Mesendoderm (in vitro differentiated cells): ENCODE data around the gene FILIP1L.

Experiments
- DNase-seq: peaks from one replicate; pipeline ENCODE4 v3.0.0; 2013
- H2AK5ac ChIP-seq: 2 replicates; pipeline ENCODE4 v1.6.1; 2013; ENCODE audit warnings: low read length, inconsistent platforms
- H2BK120ac ChIP-seq: 2 replicates; pipeline ENCODE4 v1.6.1; 2013; ENCODE audit warnings: low read depth, mild to moderate bottlenecking, low read length, moderate library complexity, mixed read lengths
- H2BK15ac ChIP-seq: replicated peaks from 2 replicates; pipeline ENCODE4 v1.6.1; 2013; ENCODE audit warnings: low read depth, mild to moderate bottlenecking, moderate library complexity
- H2BK5ac ChIP-seq: 2 replicates; pipeline ENCODE4 v1.6.1; 2013; ENCODE audit warnings: low read length, inconsistent platforms
- H3K18ac ChIP-seq: 2 replicates; pipeline ENCODE4 v1.6.1; 2013; ENCODE audit warnings: mild to moderate bottlenecking, low read length, mixed read lengths
- H3K23ac ChIP-seq: one replicate; pipeline ENCODE4 v1.6.1; 2013; ENCODE audit warnings: low read length
- H3K27ac ChIP-seq: 2 replicates; pipeline ENCODE4 v1.5.1; 2013; ENCODE audit warnings: low read depth, mild to moderate bottlenecking, inconsistent platforms, low read length, moderate library complexity
- H3K27me3 ChIP-seq: 2 replicates; pipeline ENCODE4 v1.6.1; 2013; ENCODE audit warnings: low read length, control low read depth, mild to moderate bottlenecking, inconsistent platforms; ENCODE audit not compliant: insufficient read depth, poor library complexity
- H3K36me3 ChIP-seq: 2 replicates; pipeline ENCODE4 v1.6.1; 2013; ENCODE audit warnings: low read length, inconsistent platforms; ENCODE audit not compliant: control insufficient read depth, insufficient read depth
- H3K4ac ChIP-seq: one replicate; pipeline ENCODE4 v1.6.1; 2013; ENCODE audit warnings: low read depth, mild to moderate bottlenecking, low read length, moderate library complexity
- H3K4me1 ChIP-seq: 2 replicates; pipeline ENCODE4 v1.6.1; 2013; ENCODE audit warnings: low read depth, low read length, inconsistent platforms; ENCODE audit not compliant: control insufficient read depth
- H3K4me2 ChIP-seq: 2 replicates; pipeline ENCODE4 v1.6.1; 2013; ENCODE audit warnings: low read length
- H3K4me3 ChIP-seq: 2 replicates; pipeline ENCODE4 v1.5.1; 2013; ENCODE audit warnings: mild to moderate bottlenecking, low read length
- H3K56ac ChIP-seq: one replicate; pipeline ENCODE4 v1.6.1; 2013; ENCODE audit warnings: low read length
- H3K79me1 ChIP-seq: 2 replicates; pipeline ENCODE4 v1.6.1; 2013; ENCODE audit warnings: low read length, inconsistent platforms
- H3K79me2 ChIP-seq: 2 replicates; pipeline ENCODE4 v1.6.1; 2013; ENCODE audit warnings: mild to moderate bottlenecking, low read length; ENCODE audit not compliant: control insufficient read depth, insufficient read depth
- H3K9ac ChIP-seq: 2 replicates; pipeline ENCODE4 v1.6.1; 2013; ENCODE audit warnings: low read length, inconsistent platforms
- H4K5ac ChIP-seq: one replicate; pipeline ENCODE4 v1.6.1; 2013; ENCODE audit warnings: low read length
- H4K8ac ChIP-seq: one replicate; pipeline ENCODE4 v1.6.1; 2013; ENCODE audit warnings: low read depth, mild to moderate bottlenecking, control low read depth, low read length, moderate library complexity
- WGBS: extraction: QIAGEN DNeasy Blood & Tissue Kit; methylation state at CpG from one replicate; pipeline ENCODE4 v1.1.7; 2013; ENCODE audit warnings: low lambda C conversion rate, missing lambda C conversion rate; ENCODE audit not compliant: insufficient coverage; ENCODE audit errors: extremely low coverage; 5-methylcytosine and 5-hydroxymethylcytosine counted together

Gene FILIP1L

GRCh38 chr3:99901200-99901926 is 212.9 kb downstream of the FILIP1L start:
- no CpG with 5 or more reads among the region's 6 CpGs for WGBS
- no peak overlapping the region for H2BK120ac ChIP-seq

GRCh38 chr3:99900248-99900647 is 214.1 kb downstream of the FILIP1L start:
- Histone ChIP-seq H3K4me2 (no peak overlapping the region), H3K4ac (no peak overlapping the region), H4K8ac (no peak overlapping the region), H3K27ac (no peak overlapping the region), H3K4me1 (no peaks in the 10 kb centered on the region), H2BK15ac (no peak overlapping the region), H3K79me2 (no peaks in the 10 kb centered on the region), H2AK5ac (no peak overlapping the region), H3K79me1 (peaks cover 2% of the 10 kb centered on the region), H3K23ac (no peak overlapping the region), H4K5ac (no peak overlapping the region), H2BK5ac (no peak overlapping the region), H3K27me3 (no peaks in the 10 kb centered on the region), H3K36me3 (no peaks in the 10 kb centered on the region), H3K4me3 (no peak overlapping the region), H3K18ac (no peak overlapping the region), H3K9ac (no peak overlapping the region), H3K56ac (no peak overlapping the region), H2BK120ac (no peak overlapping the region)
- DNase-seq, result no peak
- WGBS, result no CpG with 5 or more reads among the region's 1 CpG

More at GRCh38 chr3:99901200-99901926, 212.9 kb downstream of the FILIP1L start:
- no peak for DNase-seq
- H3K4ac ChIP-seq, result no peak overlapping the region
- H4K5ac ChIP-seq, result no peak overlapping the region
- no peaks in the 10 kb centered on the region for H3K4me1 ChIP-seq
- no peaks in the 10 kb centered on the region for H3K79me2 ChIP-seq
- H3K27ac ChIP-seq, result no peak overlapping the region
- H3K9ac ChIP-seq, result no peak overlapping the region
- no peaks in the 10 kb centered on the region for H3K27me3 ChIP-seq
- H3K18ac ChIP-seq, result no peak overlapping the region
- H3K4me3 ChIP-seq, result no peak overlapping the region
- H3K36me3 ChIP-seq, result no peaks in the 10 kb centered on the region
- no peak overlapping the region for H3K4me2 ChIP-seq
- H3K56ac ChIP-seq, result no peak overlapping the region
- H4K8ac ChIP-seq, result no peak overlapping the region
- peaks cover 2% of the 10 kb centered on the region for H3K79me1 ChIP-seq
- H2AK5ac ChIP-seq, result no peak overlapping the region
- H2BK5ac ChIP-seq, result no peak overlapping the region
- H2BK15ac ChIP-seq, result no peak overlapping the region
- no peak overlapping the region for H3K23ac ChIP-seq

DNA sequence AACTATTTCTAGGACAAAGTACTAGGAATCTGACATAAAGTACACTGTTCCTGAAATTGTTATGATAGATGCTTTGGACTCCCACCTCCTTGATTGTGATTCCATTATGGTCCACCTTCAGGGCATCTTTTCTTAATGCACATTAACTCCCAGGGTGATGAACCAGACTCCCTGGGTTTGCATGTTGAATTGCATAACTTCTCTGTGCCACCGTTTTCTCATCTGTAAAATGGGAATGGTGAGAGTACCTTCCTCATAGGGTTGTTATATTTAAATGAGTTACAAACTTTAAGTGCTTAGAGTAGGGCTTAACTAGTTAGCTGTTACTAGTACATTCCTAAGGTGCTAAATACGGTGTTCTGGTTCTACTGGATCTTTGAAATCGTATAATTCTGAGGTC is 214.7 kb downstream of the FILIP1L start:
- H3K79me1 ChIP-seq, result peaks cover 2% of the 10 kb centered on the region
- no peak overlapping the region for H2BK15ac ChIP-seq
- no peak overlapping the region for H3K9ac ChIP-seq
- no peak overlapping the region for H3K23ac ChIP-seq
- DNase-seq, result no peak
- H4K5ac ChIP-seq, result no peak overlapping the region
- no peaks in the 10 kb centered on the region for H3K36me3 ChIP-seq
- H3K18ac ChIP-seq, result no peak overlapping the region
- H2AK5ac ChIP-seq, result no peak overlapping the region
- H3K56ac ChIP-seq, result no peak overlapping the region
- no peak overlapping the region for H3K4ac ChIP-seq
- no CpG with 5 or more reads among the region's 3 CpGs for WGBS
- H3K4me2 ChIP-seq, result no peak overlapping the region
- no peaks in the 10 kb centered on the region for H3K4me1 ChIP-seq
- H3K27me3 ChIP-seq, result no peaks in the 10 kb centered on the region
- H2BK120ac ChIP-seq, result no peak overlapping the region
- H3K27ac ChIP-seq, result no peak overlapping the region
- H2BK5ac ChIP-seq, result no peak overlapping the region
- no peak overlapping the region for H3K4me3 ChIP-seq
- no peaks in the 10 kb centered on the region for H3K79me2 ChIP-seq
- no peak overlapping the region for H4K8ac ChIP-seq

DNA sequence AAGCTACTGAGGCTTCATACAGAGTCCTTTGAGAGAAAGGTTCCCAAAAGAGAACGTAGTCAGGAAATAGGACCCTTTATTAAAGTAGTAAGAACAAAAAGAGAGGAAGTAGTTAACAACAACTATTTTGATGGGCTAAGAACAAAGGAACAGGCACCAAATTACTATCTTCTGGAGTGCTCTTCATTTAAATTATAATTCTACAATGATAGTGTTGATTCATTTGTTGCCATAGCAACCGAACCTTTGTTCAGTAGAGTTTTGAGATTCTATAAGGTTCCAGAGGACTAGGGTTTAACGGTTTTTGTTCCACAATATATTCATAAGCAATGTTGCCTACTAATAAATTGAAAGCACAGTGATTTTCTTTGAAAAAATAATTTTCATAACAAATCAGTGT is 217.8 kb downstream of the FILIP1L start:
- Histone ChIP-seq H3K23ac (no peak overlapping the region), H3K27ac (no peak overlapping the region), H2BK120ac (no peak overlapping the region), H3K4ac (no peak overlapping the region), H3K79me1 (peaks cover 2% of the 10 kb centered on the region), H3K4me2 (no peak overlapping the region), H2AK5ac (no peak overlapping the region), H2BK15ac (no peak overlapping the region), H3K4me1 (no peaks in the 10 kb centered on the region), H3K79me2 (no peaks in the 10 kb centered on the region), H3K36me3 (no peaks in the 10 kb centered on the region), H2BK5ac (no peak overlapping the region), H3K4me3 (no peak overlapping the region), H3K9ac (no peak overlapping the region), H4K5ac (no peak overlapping the region), H3K56ac (no peak overlapping the region), H4K8ac (no peak overlapping the region), H3K18ac (no peak overlapping the region), H3K27me3 (no peaks in the 10 kb centered on the region)
- no peak for DNase-seq
- no CpG with 5 or more reads among the region's 3 CpGs for WGBS

DNA sequence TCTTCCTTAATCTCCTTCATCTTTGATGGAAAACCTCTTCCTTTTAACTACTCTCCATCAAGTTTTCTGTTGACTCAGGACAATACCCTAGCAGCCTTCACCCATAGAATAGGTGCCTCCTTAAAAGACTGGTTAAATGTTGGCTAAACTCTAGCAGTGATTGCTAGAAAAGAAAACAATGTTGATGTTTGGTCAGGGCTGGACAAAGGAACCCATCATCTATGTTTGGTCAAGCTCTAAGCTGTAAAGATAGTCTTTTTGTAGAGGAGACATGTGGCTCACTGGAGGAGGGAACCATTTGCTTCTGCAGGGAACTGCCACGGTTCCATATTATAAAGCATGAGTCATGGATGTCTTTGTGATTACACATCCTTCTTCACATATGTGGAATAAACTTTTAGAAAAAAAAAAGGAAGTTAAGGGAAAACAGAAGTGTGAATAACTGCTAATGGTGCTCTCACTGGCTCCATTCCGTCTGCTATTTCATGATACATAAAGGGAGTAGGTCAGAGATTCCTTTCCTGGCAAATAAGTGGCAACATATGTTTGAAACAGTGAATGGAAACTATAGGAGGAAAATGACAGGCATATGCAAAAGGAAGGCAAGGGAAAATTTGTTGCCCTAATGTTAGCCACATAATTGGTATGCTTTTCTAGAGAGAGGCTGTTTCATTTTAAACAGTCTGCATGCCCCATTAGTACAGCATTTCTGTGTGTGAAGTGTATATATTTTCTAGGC is 218.4 kb downstream of the FILIP1L start:
- H3K27ac ChIP-seq, result no peak overlapping the region
- no peak overlapping the region for H3K23ac ChIP-seq
- H3K4me3 ChIP-seq, result no peak overlapping the region
- H3K4me2 ChIP-seq, result no peak overlapping the region
- no CpG with 5 or more reads among the region's 2 CpGs for WGBS
- H3K4ac ChIP-seq, result no peak overlapping the region
- H3K79me2 ChIP-seq, result no peaks in the 10 kb centered on the region
- no peak overlapping the region for H2BK120ac ChIP-seq
- DNase-seq, result peak; percentile 79
- H4K5ac ChIP-seq, result no peak overlapping the region
- H3K36me3 ChIP-seq, result no peaks in the 10 kb centered on the region
- H3K56ac ChIP-seq, result no peak overlapping the region
- H3K4me1 ChIP-seq, result no peaks in the 10 kb centered on the region
- H2BK15ac ChIP-seq, result no peak overlapping the region
- peaks cover 2% of the 10 kb centered on the region for H3K79me1 ChIP-seq
- H3K9ac ChIP-seq, result no peak overlapping the region
- no peak overlapping the region for H2AK5ac ChIP-seq
- H3K18ac ChIP-seq, result peak overlapping the region; percentile 28
- no peaks in the 10 kb centered on the region for H3K27me3 ChIP-seq
- H4K8ac ChIP-seq, result no peak overlapping the region
- no peak overlapping the region for H2BK5ac ChIP-seq
